AG04449 (cell line): ENCODE measurements around the gene PDE1C.

ENCODE experiments used
- CTCF ChIA-PET: fragments of 350-600 bp; formaldehyde crosslinking; extraction: SDS; loops from one replicate; lab custom pipeline; 2021; ENCODE audit warnings: antibody characterized with exemption; lab: Yijun Ruan, JAX
- POLR2A ChIA-PET: fragments of 400-600, 350-600 bp; formaldehyde crosslinking; extraction: SDS; loops from one replicate; lab custom pipeline; 2020; ENCODE audit warnings: antibody characterized with exemption, inconsistent platforms; lab: Yijun Ruan, JAX
- DNase-seq: peaks from one replicate; pipeline ENCODE4 v3.0.0-alpha.2; 2010; ENCODE audit warnings: low read depth, low spot score
- H3K4me3 ChIP-seq: 2 replicates; pipeline ENCODE4 v1.5.1; 2011; ENCODE audit warnings: low read depth, mild to moderate bottlenecking, control low read depth, low read length
- CTCF ChIP-seq: IDR thresholded peaks from one replicate; pipeline ENCODE4 v1.5.1; 2011; ENCODE audit warnings: mild to moderate bottlenecking, moderate library complexity, low read length, control low read depth, inconsistent platforms; ENCODE audit not compliant: insufficient read depth; ENCODE audit errors: missing control alignments

The PDE1C gene

GRCh38 chr7:32066441-32066840, 3.8 kb downstream of the PDE1C start:
- DNase-seq, result no peak
- no peak for TF ChIP-seq CTCF
- ChIA-PET POLR2A (no interaction called here), CTCF (interaction anchor here (1.3 to 4.2 kb wide), 3 partner anchors 98 to 322 kb away, joined by 3 to 28 read pairs (median 20); no protein-coding TSS in a partner anchor)
- no peak overlapping the region for H3K4me3 ChIP-seq

DNA sequence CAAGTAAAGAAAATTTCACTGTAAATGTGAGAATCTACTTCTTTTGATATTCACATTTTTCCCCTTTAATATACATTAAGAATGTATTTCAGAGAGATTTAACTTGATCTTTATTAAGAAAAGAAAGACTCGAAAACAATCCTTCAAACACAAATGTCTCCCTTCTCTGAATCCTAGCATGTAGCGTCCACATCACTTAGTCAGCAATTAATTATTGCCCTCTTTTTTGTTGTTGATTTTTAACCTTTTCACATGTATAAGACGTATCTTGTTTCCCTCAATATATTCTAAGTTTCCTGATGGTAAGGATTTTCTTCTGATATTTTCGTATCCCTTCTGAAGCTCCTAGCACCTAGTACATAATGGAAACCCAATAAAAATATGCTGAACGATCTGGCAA, 6.6 kb downstream of the PDE1C start:
- TF ChIP-seq CTCF, result no peak
- CTCF ChIA-PET, result interaction anchor here (0.8 to 3.7 kb wide), 8 partner anchors 7 to 320 kb away, joined by 3 to 16 read pairs (median 4); no protein-coding TSS in a partner anchor
- DNase-seq, result no peak
- no peak overlapping the region for H3K4me3 ChIP-seq
- POLR2A ChIA-PET, result no interaction called here

DNA sequence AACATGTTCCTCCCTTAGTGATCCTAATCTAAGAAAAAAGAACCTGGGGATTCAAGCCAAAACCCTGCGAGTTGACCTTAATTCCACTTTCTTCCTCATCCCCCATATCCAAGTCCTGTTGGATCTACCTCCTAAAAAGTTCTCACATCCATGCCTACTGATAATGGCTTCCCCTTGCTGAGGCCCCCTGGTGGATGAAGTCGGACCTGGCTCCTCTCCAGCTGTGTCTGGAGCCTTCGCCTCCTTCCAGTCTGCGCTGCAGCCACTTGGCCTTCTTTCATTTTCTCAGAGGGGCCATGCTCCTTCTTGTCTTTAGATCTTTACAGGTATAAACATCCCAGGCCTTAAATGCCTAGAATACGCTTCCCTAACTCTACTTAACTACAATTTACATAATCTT, 8.1 kb downstream of the PDE1C start:
- DNase-seq, result no peak

DNA sequence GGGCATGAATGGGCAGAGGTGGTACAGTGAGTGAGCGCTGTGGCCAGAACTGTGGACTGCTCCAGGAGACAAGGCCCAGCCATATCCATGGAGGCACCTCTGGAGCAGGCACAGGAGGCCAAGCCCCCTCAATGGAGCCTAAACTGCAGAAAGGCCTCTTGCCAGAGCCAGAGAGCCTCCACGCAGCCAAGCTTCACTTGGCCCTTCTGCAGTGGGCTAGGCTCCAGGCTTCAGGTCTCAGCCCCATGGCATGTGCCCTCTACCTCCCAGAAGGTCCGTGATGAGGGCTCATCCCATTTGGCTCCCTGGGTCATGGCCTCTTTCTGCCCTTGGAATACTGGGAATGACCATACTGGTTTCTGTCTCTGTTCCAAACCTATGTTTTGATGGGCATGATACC, 8.9 kb downstream of the PDE1C start:
- ChIA-PET POLR2A (no interaction called here), CTCF (interaction anchor here (0.9 to 3.7 kb wide), 5 partner anchors 10 to 279 kb away, joined by 3 to 16 read pairs (median 5); partner anchors contain the start of gene PDE1C)
- DNase-seq, result no peak
- no peak for TF ChIP-seq CTCF
- H3K4me3 ChIP-seq, result no peak overlapping the region

More for the DNA sequence above, 8.1 kb downstream of the PDE1C start:
- H3K4me3 ChIP-seq, result no peak overlapping the region
- ChIA-PET CTCF (interaction anchor here (1.5 to 3.7 kb wide), 2 partner anchors 9 to 103 kb away, joined by 4 to 16 read pairs; no protein-coding TSS in a partner anchor), POLR2A (no interaction called here)
- peak; percentile 40 for TF ChIP-seq CTCF

DNA sequence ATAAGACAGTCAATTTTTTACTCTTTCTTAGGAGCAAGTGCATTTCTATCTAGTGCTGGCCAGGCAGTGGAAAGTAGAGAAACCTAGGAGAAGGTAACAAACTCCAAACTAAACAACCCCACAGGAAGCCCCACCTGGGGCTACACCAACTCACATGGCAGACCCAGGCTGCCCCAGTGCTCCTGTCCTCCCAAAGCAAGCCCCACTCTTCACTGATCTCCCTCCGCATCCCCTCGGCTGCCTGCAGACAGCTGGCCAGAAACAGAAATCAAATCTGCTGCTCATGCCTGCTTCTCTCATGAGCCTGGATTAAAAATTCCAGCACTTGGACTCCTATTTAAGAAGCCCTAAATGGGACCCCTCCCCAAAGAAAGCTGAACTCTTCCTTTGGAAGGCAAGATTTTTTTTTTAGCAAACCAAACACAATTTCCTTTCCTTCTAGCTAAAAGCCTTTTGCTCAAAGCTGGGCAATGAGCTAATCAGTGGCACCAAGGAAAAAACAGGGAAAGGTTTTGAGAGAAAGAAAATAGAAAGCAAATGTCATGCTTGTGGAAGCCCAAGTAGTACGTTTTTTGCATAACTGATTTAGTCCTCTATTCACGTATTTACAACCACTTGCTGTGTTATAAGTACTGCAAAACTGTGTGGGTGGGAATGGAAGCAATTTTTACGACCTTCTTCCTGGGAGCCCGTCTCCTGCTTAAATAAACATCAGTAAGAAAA, 10.8 kb downstream of the PDE1C start:
- ChIA-PET CTCF (interaction anchor here (0.9 to 2.8 kb wide), 7 partner anchors 9 to 316 kb away, joined by 3 to 17 read pairs (median 4); no protein-coding TSS in a partner anchor), POLR2A (interaction anchor here (0.8 to 2.1 kb wide), 2 partner anchors 11 to 104 kb away, joined by 4 to 17 read pairs; partner anchors contain the start of gene PDE1C)
- peak; percentile 88 for DNase-seq
- peak overlapping the region; percentile 36 for H3K4me3 ChIP-seq
- TF ChIP-seq CTCF, result no peak

GRCh38 chr7:32058002-32058401, 12.2 kb downstream of the PDE1C start:
- ChIA-PET POLR2A (interaction anchor here (0.6 kb wide), 1 partner anchor 26 kb away, joined by 3 read pairs; no protein-coding TSS in a partner anchor), CTCF (interaction anchor here (0.7 to 4.7 kb wide), 4 partner anchors 11 to 153 kb away, joined by 3 to 28 read pairs (median 3); no protein-coding TSS in a partner anchor)
- no peak overlapping the region for H3K4me3 ChIP-seq
- no peak for TF ChIP-seq CTCF
- DNase-seq, result no peak
